SK-N-SH (cell line): Measurements from ENCODE around the gene FUT9.

Experiments used
- EP300 ChIP-seq, 2 experiments: IDR thresholded peaks; 2 replicates each; pipeline versions ENCODE4 v1.4.0 to v1.6.1; 2012; ENCODE audit warnings: borderline replicate concordance in 1 of 2, low read depth in 1 of 2, low read length in 1 of 2
- MEF2A ChIP-seq: IDR thresholded peaks from 2 replicates; pipeline ENCODE4 v1.4.0; 2012; ENCODE audit warnings: low read depth, borderline replicate concordance
- RAD21 ChIP-seq: IDR thresholded peaks from 2 replicates; pipeline ENCODE4 v1.6.1; 2012; ENCODE audit warnings: mild to moderate bottlenecking, low read length
- RCOR1 ChIP-seq: fragments of 150-350 bp; IDR thresholded peaks from 2 replicates; pipeline ENCODE4 v1.6.1; 2017; ENCODE audit warnings: antibody characterized with exemption, low read length
- SMC3 ChIP-seq: IDR thresholded peaks from 2 replicates; pipeline ENCODE4 v1.6.1; 2012; ENCODE audit warnings: low read depth, low read length, improper control_type of control experiment
- TCF12 ChIP-seq: IDR thresholded peaks from 2 replicates; pipeline ENCODE4 v1.4.0; 2012
- TEAD4 ChIP-seq: IDR thresholded peaks from 2 replicates; pipeline ENCODE4 v1.4.0; 2012; ENCODE audit warnings: mild to moderate bottlenecking, borderline replicate concordance; ENCODE audit not compliant: insufficient read depth
- USF1 ChIP-seq: IDR thresholded peaks from 2 replicates; pipeline ENCODE4 v1.4.0; 2012; ENCODE audit warnings: low read depth, borderline replicate concordance
- TF ChIP-seq, protein P1 (sequence below): fragments of 200-600 bp; sonication (generic); IDR thresholded peaks from 2 replicates; pipeline ENCODE4 v1.6.1; 2017; ENCODE audit warnings: antibody characterized with exemption, mild to moderate bottlenecking, moderate library complexity
- TF ChIP-seq, protein P2 (sequence below): IDR thresholded peaks from 2 replicates; pipeline ENCODE4 v1.4.0; 2012; ENCODE audit warnings: low read depth, borderline replicate concordance

DNA sequence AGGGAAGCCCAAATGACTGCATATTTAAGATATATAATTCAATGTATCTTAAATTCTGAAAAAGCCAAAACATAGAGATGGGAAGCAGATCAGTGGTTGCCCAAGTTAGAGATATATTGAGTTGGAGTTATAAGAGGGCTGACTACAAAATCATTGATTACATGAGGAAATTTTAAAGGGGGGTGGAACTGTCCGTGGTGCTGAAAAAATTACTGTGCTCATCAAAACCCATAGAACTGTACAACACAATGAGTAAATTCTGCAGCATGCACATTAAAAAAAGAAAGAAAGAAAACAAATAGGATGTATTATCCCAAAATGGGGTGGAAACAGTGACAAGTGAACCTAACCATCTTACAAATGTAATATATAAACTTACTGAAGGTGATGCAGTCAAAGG lies 100.9 kb downstream of the FUT9 start:
- TF ChIP-seq, protein P1, sequence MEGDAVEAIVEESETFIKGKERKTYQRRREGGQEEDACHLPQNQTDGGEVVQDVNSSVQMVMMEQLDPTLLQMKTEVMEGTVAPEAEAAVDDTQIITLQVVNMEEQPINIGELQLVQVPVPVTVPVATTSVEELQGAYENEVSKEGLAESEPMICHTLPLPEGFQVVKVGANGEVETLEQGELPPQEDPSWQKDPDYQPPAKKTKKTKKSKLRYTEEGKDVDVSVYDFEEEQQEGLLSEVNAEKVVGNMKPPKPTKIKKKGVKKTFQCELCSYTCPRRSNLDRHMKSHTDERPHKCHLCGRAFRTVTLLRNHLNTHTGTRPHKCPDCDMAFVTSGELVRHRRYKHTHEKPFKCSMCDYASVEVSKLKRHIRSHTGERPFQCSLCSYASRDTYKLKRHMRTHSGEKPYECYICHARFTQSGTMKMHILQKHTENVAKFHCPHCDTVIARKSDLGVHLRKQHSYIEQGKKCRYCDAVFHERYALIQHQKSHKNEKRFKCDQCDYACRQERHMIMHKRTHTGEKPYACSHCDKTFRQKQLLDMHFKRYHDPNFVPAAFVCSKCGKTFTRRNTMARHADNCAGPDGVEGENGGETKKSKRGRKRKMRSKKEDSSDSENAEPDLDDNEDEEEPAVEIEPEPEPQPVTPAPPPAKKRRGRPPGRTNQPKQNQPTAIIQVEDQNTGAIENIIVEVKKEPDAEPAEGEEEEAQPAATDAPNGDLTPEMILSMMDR = no peak
- TF ChIP-seq SMC3 = no peak
- TF ChIP-seq RAD21 = no peak
- TF ChIP-seq, protein P2, sequence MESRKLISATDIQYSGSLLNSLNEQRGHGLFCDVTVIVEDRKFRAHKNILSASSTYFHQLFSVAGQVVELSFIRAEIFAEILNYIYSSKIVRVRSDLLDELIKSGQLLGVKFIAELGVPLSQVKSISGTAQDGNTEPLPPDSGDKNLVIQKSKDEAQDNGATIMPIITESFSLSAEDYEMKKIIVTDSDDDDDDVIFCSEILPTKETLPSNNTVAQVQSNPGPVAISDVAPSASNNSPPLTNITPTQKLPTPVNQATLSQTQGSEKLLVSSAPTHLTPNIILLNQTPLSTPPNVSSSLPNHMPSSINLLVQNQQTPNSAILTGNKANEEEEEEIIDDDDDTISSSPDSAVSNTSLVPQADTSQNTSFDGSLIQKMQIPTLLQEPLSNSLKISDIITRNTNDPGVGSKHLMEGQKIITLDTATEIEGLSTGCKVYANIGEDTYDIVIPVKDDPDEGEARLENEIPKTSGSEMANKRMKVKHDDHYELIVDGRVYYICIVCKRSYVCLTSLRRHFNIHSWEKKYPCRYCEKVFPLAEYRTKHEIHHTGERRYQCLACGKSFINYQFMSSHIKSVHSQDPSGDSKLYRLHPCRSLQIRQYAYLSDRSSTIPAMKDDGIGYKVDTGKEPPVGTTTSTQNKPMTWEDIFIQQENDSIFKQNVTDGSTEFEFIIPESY = no peak
- no peak for TF ChIP-seq USF1
- no peak for TF ChIP-seq TEAD4
- no peak for TF ChIP-seq RCOR1
- TF ChIP-seq TCF12 = no peak
- TF ChIP-seq EP300 (IDR thresholded peaks at IDR 0.05; ENCODE audit: borderline replicate concordance in 1 of 2, low read depth in 1 of 2, low read length in 1 of 2) = no peak
- no peak for TF ChIP-seq MEF2A
